Spleen (tissue), 11 donors: ENCODE results near the gene TPSD1. TPM values are rescaled to one million over a fixed set of nuclear protein-coding genes. Genes with fewer than 3 reads are reported as not detected.

ENCODE experiments used
- DNase-seq: peaks from one replicate; pipeline ENCODE4 v3.0.0-alpha.2; 2020
- H3K27ac ChIP-seq, 8 donors: fragments of 200-600 bp; sonication (generic) in 7 of 8; 1 replicate in 4 of 8; 2 replicates in 4 of 8; pipeline versions ENCODE4 v1.5.0 to v1.8.0; 2016 to 2021; ENCODE audit warnings: inconsistent platforms in 4 of 8, mild to moderate bottlenecking in 4 of 8, moderate library complexity in 1 of 8
- H3K27me3 ChIP-seq, 7 donors: fragments of 200-600 bp; sonication (generic) in 6 of 7; replicated peaks in 1 of 7; 1 replicate in 4 of 7; 2 replicates in 3 of 7; pipeline versions ENCODE4 v1.5.0 to v1.8.0; 2016 to 2021; ENCODE audit warnings: inconsistent platforms in 3 of 7, mild to moderate bottlenecking in 1 of 7
- H3K36me3 ChIP-seq, 6 donors: fragments of 200-600 bp; sonication (generic) in 5 of 6; 1 replicate in 4 of 6; 2 replicates in 2 of 6; pipeline versions ENCODE4 v1.5.0 to v1.8.0; 2016 to 2021; ENCODE audit warnings: inconsistent platforms in 2 of 6
- H3K4me1 ChIP-seq, 6 donors: fragments of 200-600 bp; sonication (generic) in 5 of 6; 1 replicate in 3 of 6; 2 replicates in 3 of 6; pipeline versions ENCODE4 v1.5.0 to v1.8.0; 2016 to 2021; ENCODE audit warnings: inconsistent platforms in 3 of 6
- H3K4me3 ChIP-seq, 8 donors: fragments of 200-600 bp; sonication (generic) in 7 of 8; 1 replicate in 4 of 8; 2 replicates in 4 of 8; pipeline versions ENCODE4 v1.5.0 to v1.8.0; 2016 to 2021; ENCODE audit warnings: inconsistent platforms in 4 of 8, mild to moderate bottlenecking in 4 of 8, moderate library complexity in 2 of 8
- H3K9me3 ChIP-seq, 8 donors: fragments of 200-600 bp; sonication (generic) in 7 of 8; 1 replicate in 4 of 8; 2 replicates in 4 of 8; pipeline versions ENCODE4 v1.5.0 to v1.8.0; 2016 to 2021; ENCODE audit warnings: inconsistent platforms in 4 of 8
- POLR2A ChIP-seq, 3 donors: fragments of 450-650 bp; IDR thresholded peaks; one replicate each; pipeline ENCODE4 v1.5.1; 2017; ENCODE audit warnings: antibody characterized with exemption in 3 of 3, mild to moderate bottlenecking in 1 of 3
- POLR2AphosphoS5 ChIP-seq, 3 donors: sonication (generic); formaldehyde crosslinking; IDR thresholded peaks; one replicate each; pipeline ENCODE4 v1.5.1; 2017; ENCODE audit warnings: antibody characterized with exemption in 3 of 3
- WGBS, 5 donors: extraction: QIAGEN DNeasy Blood & Tissue Kit in 3 of 5; methylation state at CpG; one replicate each; pipeline versions ENCODE4 v1.1.5 to v1.1.7; 2013 to 2018; 5-methylcytosine and 5-hydroxymethylcytosine counted together
- intact Hi-C: fragments of 100-400 bp; cut with DNase I; formaldehyde crosslinking; loops from one replicate; pipeline ENCODE4 v1.15.0; 2023; ENCODE audit warnings: low total_unique reads
- polyA plus RNA-seq, 3 donors: library from polyadenylated mRNA; stranded (reverse); fragments of 200-250 nt; gene quantifications; one replicate each; pipeline ENCODE4 v1.2.1, GENCODE V29; 2013
- total RNA-seq, 7 donors: library from RNA; depleted of rRNA in 3 of 7; stranded (reverse); fragments of >200 nt in 3 of 7; fragmentation: NEBNext Ultra II Directional in 4 of 7; extraction: Animal tissue kit (Norgen Biotek cat#: 25700) in 4 of 7; gene quantifications; one replicate each; pipeline versions ENCODE4 v1.1.0 to v1.2.1, GENCODE V29; 2016 to 2021
- TF ChIP-seq, protein P1 (sequence below), 11 experiments: fragments of 200-600 bp in 7 of 11; fragments of 450-650 bp in 4 of 11; sonication (generic) in 4 of 11; IDR thresholded peaks in 8 of 11; conservative IDR thresholded peaks in 3 of 11; 1 replicate in 7 of 11; 2 replicates in 4 of 11; pipeline versions ENCODE4 v1.4.0 to v1.8.0; 2016 to 2021; ENCODE audit warnings: antibody characterized with exemption in 11 of 11, inconsistent platforms in 4 of 11, mild to moderate bottlenecking in 1 of 11
- donor health status: healthy with polysubstance abuse.
- donor health status: DM: no; HTN: no; CAD: no; lungs with moderate emphysema.
- donor health status: DM: no; HTN: no; CAD: no.
- donor health status: Bipolar disorder and iron deficiency.
- donor health status: healthy.
- donor health status: DM: no; HTN: no; CAD: no.
- donor health status: DM: yes; HTN: yes; CAD: no.

Gene TPSD1
- total and polyA plus RNA-seq, 10 donors, result 0.11 to 0.76 TPM; not detected in 8

DNA sequence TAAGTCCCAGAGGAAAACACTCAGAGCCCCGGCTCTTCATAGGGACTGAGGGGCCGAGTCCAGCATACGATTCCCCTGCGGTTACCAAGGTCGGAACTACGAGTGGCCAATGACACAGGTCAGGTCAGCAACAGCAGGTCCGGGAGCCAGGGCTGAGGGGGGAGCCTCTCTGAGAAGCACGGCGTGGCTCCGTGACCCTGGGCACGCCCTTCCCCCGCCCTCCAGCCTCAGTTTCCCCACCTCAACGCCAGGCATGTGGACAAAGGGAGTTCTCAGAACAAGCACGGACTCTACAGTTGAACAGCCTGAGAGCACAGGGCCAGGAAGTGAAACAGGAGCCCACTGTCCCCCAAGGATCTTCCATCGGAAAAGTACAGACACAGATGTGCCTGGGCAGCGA is 25.6 kb downstream of the TPSD1 start:
- whole genome bisulfite sequencing, 5 donors, result 79 to 85% (median 81%) methylated on average over 11 to 16 of the region's 16 CpGs
- Histone ChIP-seq H3K27me3 (peaks cover 0 to 79% (median 30%) of the 10 kb centered on the region in 7 donors), H3K4me3 (no peak overlapping the region), H3K36me3 (no peaks in the 10 kb centered on the region), H3K9me3 (no peaks in the 10 kb centered on the region), H3K4me1 (peaks cover 0 to 34% (median 5%) of the 10 kb centered on the region in 6 donors), H3K27ac (no peak overlapping the region)
- no peak for DNase-seq
- intact Hi-C loops, result no loop called here
- TF ChIP-seq POLR2A (IDR thresholded peaks at IDR 0.05) (no peak), POLR2AphosphoS5 (IDR thresholded peaks at IDR 0.05) (no peak)
- TF ChIP-seq, protein P1, sequence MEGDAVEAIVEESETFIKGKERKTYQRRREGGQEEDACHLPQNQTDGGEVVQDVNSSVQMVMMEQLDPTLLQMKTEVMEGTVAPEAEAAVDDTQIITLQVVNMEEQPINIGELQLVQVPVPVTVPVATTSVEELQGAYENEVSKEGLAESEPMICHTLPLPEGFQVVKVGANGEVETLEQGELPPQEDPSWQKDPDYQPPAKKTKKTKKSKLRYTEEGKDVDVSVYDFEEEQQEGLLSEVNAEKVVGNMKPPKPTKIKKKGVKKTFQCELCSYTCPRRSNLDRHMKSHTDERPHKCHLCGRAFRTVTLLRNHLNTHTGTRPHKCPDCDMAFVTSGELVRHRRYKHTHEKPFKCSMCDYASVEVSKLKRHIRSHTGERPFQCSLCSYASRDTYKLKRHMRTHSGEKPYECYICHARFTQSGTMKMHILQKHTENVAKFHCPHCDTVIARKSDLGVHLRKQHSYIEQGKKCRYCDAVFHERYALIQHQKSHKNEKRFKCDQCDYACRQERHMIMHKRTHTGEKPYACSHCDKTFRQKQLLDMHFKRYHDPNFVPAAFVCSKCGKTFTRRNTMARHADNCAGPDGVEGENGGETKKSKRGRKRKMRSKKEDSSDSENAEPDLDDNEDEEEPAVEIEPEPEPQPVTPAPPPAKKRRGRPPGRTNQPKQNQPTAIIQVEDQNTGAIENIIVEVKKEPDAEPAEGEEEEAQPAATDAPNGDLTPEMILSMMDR (IDR thresholded peaks at IDR 0.05 in 8 of 11, conservative IDR thresholded peaks at IDR 0.05 in 3 of 11), result no peak

DNA sequence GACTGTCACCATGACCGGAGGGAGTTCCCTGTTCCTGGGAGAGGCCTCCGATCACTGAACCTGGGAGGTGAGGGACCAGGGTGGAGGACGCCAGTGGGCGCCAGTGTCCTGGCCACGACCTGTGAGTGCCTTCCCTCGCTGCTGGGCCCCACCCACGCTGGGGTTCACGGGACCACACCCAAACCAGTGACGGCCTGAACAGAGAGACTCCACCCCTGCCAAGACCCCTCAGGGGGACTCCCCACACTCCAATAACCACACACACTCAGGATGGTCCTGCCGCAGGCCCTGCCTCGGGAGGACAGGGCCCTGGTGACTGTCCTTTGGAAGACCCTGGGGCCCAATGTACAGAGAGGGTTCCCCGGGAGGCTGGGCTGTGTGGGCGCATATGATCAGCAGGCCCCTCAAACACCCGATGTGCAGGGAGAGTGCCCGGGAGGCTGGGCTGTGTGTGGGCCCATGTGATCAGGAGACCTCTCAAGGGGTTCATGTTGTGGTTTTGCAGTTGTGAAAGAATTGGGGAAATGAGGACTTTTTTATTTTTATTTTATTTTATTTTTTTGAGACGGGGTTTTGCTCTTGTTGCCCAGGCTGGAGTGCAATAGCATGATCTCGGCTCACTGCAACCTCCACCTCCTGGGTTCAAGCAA is 26.6 kb downstream of the TPSD1 start:
- H3K36me3 ChIP-seq, result no peaks in the 10 kb centered on the region
- H3K27me3 ChIP-seq, result peaks cover 0 to 79% (median 33%) of the 10 kb centered on the region in 7 donors
- intact Hi-C loops, result no loop called here
- TF ChIP-seq POLR2A (IDR thresholded peaks at IDR 0.05) (no peak), POLR2AphosphoS5 (IDR thresholded peaks at IDR 0.05) (no peak)
- TF ChIP-seq, protein P1 (IDR thresholded peaks at IDR 0.05 in 8 of 11, conservative IDR thresholded peaks at IDR 0.05 in 3 of 11), result no peak
- 59 to 69% (median 62%) methylated on average over 15 to 17 of the region's 17 CpGs for WGBS, 5 donors
- H3K4me1 ChIP-seq, result peaks cover 0 to 34% (median 5%) of the 10 kb centered on the region in 6 donors
- DNase-seq, result no peak
- no peak overlapping the region for H3K27ac ChIP-seq
- no peak overlapping the region for H3K4me3 ChIP-seq
- no peaks in the 10 kb centered on the region for H3K9me3 ChIP-seq

DNA sequence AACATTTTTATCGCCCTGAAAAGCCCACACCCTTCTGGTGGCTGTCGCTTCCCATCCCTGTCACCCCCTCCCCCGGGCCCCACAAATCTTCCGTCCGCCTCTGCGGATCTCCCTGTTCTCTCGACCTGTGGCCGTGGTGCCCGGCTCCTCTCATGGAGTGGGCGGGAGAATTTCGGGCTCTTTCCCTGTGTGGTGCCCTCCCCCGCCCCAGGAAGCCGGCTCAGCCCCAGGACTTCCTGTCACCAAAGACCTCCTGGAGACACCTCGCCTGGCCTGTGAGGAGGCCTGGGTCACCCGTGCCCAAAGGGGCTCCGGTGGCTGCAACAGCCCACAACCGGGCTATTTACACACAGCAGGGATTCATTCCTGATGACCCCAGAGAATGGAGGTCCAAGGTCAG is 27.4 kb downstream of the TPSD1 start:
- 30 to 39% (median 35%) methylated on average over 16 to 17 of the region's 17 CpGs for WGBS, 5 donors
- Histone ChIP-seq H3K4me3 (no peak overlapping the region), H3K9me3 (no peaks in the 10 kb centered on the region), H3K27me3 (peaks cover 0 to 79% (median 33%) of the 10 kb centered on the region in 7 donors), H3K36me3 (no peaks in the 10 kb centered on the region), H3K4me1 (peaks cover 0 to 29% (median 5%) of the 10 kb centered on the region in 6 donors), H3K27ac (no peak overlapping the region)
- intact Hi-C loops, result no loop called here
- TF ChIP-seq, protein P1 (IDR thresholded peaks at IDR 0.05 in 8 of 11, conservative IDR thresholded peaks at IDR 0.05 in 3 of 11), result no peak
- TF ChIP-seq POLR2A (IDR thresholded peaks at IDR 0.05) (no peak), POLR2AphosphoS5 (IDR thresholded peaks at IDR 0.05) (no peak)
- DNase-seq, result no peak

DNA sequence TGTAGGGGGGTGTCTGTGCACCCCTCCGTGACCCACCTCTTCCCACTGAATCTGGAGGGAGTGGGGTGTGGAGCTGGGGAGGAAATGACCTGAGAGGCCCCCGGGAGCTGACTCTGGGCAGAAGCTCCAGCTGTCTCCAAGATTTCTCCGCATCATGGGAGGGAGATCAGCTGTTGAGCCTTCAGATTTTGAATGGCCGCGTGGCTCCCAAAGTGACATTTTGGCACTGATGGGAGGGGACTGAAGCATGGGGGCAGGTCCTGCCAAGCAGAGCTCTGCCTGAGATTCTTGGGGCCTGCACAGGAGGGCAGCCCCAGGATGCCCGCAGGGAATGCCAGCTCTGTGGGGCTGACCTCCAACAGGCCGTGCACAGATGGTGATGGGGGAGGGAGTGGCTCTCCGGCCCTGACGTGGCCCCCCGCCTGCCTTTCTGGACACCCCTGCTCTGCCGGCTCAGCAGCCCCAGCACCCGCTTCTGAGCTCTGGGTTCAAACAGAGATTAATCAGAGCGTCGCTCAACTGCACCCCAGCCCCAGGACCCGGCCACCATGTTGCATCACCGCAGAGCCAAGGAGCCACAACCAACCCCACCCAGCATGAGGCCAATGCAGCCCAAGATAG is 28.2 kb downstream of the TPSD1 start:
- intact Hi-C loops, result no loop called here
- TF ChIP-seq, protein P1 (IDR thresholded peaks at IDR 0.05 in 8 of 11, conservative IDR thresholded peaks at IDR 0.05 in 3 of 11), result no peak
- no peak for TF ChIP-seq POLR2AphosphoS5 (IDR thresholded peaks at IDR 0.05)
- TF ChIP-seq POLR2A (IDR thresholded peaks at IDR 0.05), result no peak

More for the DNA sequence above, 28.2 kb downstream of the TPSD1 start:
- Histone ChIP-seq H3K9me3 (no peaks in the 10 kb centered on the region), H3K4me1 (peaks cover 0 to 24% (median 5%) of the 10 kb centered on the region in 6 donors), H3K4me3 (no peak overlapping the region), H3K27ac (no peak overlapping the region), H3K36me3 (no peaks in the 10 kb centered on the region), H3K27me3 (peaks cover 0 to 79% (median 34%) of the 10 kb centered on the region in 7 donors)
- no peak for DNase-seq
- WGBS, 5 donors, result 72 to 83% (median 79%) methylated on average over 13 to 16 of the region's 16 CpGs
